Germinal center (tissue), 1 donor: ENCODE results near the gene SKP1.
"Not testable (repeated sequence)": the region's sequence is repeated elsewhere in the genome, so short reads cannot be mapped to it uniquely, and the experiment has no call there.

ENCODE experiments used
- DNase-seq: peaks from one replicate; pipeline ENCODE4 v3.0.0; 2012; ENCODE audit warnings: mixed read lengths, low spot score

The SKP1 gene

GRCh38 chr5:134177369-134178095 lies 782 bp upstream of the SKP1 start:
- DNase-seq: no peak

GRCh38 chr5:134175921-134176510 lies 734 bp downstream of the SKP1 start:
- DNase-seq: peak; percentile 34

- no peak for DNase-seq
These were observed 1.6 kb downstream of the SKP1 start for GRCh38 chr5:134174841-134175839.

- no peak for DNase-seq
These were observed 4.8 kb downstream of the SKP1 start for GRCh38 chr5:134171972-134172371.

- no peak for DNase-seq
These were observed 14.2 kb downstream of the SKP1 start for GRCh38 chr5:134162592-134162991.

GRCh38 chr5:134161513-134162395 lies 15.0 kb downstream of the SKP1 start:
- no peak for DNase-seq

- DNase-seq: no peak
These were observed 23.1 kb downstream of the SKP1 start for GRCh38 chr5:134153657-134154056.

GRCh38 chr5:134153241-134153640 lies 23.5 kb downstream of the SKP1 start:
- no peak for DNase-seq

- not testable (repeated sequence) for DNase-seq
These were observed 24.4 kb downstream of the SKP1 start for GRCh38 chr5:134152173-134152832.

GRCh38 chr5:134151723-134152122 lies 25.0 kb downstream of the SKP1 start:
- no peak for DNase-seq

- DNase-seq: no peak
These were observed 27.0 kb downstream of the SKP1 start for GRCh38 chr5:134149571-134150303.

GRCh38 chr5:134148986-134149539 lies 27.7 kb downstream of the SKP1 start:
- no peak for DNase-seq

- no peak for DNase-seq
These were observed 28.4 kb downstream of the SKP1 start for GRCh38 chr5:134148316-134148715.

- DNase-seq: no peak
These were observed 29.9 kb downstream of the SKP1 start for GRCh38 chr5:134146651-134147518.

GRCh38 chr5:134145779-134146581 lies 30.8 kb downstream of the SKP1 start:
- peak; percentile 64 for DNase-seq

- DNase-seq: no peak
These were observed 31.6 kb downstream of the SKP1 start for GRCh38 chr5:134145041-134145757.
